ENCODE measurements around the gene ADIG.

The ADIG gene

DNA sequence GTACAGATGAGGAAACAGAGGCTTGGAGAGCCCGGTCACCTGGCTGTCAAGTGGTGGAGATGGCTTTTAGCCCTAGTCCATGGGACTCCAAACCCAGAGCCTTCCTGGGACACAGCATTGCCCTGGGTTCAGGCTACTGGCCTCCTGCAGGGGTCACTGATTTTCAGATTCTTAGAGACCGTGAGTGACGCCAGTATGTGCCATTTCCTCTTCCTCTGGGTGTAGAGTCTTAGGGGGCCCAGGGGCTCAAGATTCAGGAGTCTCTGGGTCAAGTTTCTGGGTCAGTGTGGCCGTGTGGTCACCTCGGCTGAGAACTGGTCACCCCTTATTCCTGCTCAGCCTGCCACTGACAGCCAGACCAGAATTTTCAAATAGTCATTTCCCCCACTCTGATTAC lies 21.2 kb downstream of the ADIG start:
- DNase-seq (ENCODE audit: low spot score), result no peak

DNA sequence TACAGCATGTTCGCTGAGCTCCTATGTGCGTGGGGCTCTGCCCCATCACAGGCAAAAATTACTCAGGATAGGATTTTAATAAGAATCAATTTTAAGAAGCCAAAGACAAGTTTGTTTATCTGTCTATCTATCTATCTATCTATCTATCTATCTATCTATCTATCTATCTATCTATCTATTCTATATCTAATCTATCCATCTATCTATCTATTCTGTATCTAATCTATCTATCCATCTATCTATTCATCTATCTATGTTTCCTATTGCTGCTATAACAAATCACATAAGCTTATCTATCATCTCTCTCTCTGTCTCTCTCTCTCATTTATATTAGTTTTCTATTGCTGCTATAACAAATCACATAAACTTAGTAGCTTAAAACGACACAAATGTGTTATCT lies 22.3 kb downstream of the ADIG start:
- no peak for DNase-seq (ENCODE audit: low spot score)

DNA sequence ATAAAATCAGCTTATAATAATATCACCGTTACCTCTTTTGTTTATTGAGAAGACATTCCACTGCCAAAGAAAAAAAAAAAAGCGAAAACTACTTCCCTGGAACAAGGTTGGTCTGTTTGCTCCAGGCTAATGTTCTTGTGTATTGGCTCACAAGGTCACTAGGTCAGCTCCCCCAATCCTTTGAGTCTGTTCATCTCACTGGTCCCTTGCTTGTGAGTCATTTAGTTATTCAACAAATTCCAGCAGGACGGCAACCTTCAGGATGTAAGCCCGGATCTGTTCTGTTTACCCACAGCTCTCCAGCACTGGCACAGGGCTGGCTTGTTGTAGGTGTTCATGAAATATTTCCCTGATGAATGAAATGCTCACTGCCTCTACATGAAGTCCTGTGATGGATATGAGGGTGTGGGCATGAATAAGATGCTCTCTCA lies 23.9 kb downstream of the ADIG start:
- no peak for DNase-seq (ENCODE audit: low spot score)

DNA sequence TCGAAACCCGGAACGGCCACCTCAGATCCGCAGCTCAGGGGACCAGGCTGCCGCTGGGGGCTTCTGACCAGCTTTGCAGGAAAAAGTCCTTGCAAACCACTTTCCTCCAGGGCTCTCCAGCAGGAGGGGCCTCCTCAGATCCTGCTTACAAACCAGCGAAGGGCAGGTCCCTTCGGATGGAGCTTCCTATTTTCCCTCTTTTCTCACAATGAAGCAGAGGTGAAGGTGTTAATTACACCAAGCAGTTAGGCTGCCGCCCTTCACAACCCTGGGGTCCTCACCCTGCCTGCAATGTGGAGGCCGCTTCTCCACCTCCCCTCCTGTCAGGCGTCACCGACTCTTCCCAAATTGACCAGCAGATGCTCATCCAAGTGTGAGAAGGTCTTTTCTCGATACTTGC lies 26.4 kb downstream of the ADIG start:
- no peak for DNase-seq (ENCODE audit: low spot score)

DNA sequence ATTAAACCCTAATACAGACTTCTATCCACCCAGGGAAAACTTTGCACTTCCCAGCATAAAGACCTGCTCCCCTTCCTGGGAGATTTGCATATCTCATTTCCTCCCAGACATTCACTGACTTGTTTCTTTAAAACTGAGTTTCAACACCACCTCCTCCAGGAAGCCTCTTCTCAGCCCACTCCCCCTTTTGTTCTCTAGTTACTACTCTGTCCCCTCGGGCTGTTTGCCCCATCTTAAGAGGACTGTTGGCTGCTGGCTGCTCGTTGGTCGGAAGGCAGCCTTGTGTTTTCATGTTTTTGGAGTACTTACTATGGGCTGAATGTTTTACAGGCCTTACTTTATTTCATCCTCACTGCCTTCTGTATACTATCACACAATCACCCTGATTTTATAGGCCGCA lies 27.2 kb downstream of the ADIG start:
- no peak for DNase-seq (ENCODE audit: low spot score)

DNA sequence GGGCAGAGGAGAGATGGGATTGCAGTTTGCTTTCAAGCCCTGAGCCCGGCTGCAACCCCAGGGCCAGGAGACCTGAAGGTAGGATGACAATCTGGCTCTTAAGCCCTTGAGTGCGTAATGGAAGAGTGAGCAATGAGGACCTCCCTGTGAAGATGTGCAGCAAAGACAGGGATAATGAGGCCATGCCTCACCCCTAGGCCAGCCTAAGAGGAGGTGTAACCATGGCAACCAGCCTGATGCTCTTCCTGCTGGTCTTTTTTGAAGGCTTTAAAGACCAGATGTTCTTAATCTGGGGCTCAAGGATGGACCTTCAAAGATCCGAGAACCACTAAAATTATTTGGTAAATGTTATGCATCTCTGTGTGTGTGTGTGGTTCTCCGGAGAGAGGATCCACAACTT lies 28.8 kb downstream of the ADIG start:
- no peak for DNase-seq (ENCODE audit: low spot score)

DNA sequence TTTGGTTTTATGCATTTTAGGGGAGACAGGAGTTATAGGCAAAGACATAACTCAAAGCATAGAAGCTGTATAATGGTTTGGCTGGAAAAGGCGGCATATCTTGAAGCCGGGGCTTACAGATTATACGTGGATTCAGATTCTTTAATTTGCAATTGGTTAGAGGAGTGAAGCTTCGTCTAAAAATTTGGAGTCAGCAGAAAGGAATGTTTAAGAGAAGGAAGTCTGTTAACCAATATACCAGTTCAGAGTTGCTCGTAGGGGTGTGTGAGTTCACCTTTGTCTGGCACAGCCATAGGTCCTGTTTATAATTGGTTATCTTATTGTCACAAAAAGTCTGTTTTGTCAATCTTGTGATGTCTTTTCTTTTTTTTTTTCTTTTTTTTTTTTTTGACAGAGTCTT lies 29.5 kb downstream of the ADIG start:
- DNase-seq (ENCODE audit: low spot score), result no peak

DNA sequence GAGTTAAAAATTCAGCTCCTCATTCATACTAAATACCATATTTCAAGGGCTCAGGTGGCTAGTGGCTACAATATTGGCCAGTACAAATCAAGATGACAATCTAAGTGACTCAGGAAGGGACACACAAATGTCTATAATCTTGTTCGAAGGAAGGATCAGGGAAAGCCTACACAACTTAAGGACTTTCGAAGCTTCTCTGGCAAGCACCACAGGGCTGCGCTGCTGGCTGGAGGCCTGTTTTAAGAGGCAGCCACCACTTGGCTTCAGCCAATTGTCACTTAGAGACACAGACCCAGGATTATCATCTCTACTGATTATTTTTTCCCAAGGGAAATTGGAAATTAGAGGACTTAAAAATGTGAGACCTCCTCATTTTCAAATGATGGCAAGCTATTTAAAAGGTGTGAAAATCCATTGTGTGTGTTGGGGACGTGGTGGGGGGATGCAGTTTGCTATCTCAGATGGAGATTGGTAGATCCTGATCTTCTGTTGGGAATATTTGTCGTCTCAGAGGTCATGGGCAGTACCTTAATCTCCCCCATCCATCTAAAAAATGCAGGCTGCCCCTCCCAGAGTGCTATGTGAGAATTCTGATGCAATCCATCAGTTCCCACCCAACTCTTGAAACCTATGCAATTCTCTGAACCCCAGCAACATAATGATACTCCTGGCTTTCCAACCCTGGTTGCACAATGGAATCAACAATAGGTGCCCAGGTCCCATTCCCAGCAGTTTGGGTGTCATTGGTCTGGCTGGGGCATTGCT lies 31.9 kb downstream of the ADIG start:
- no peak for DNase-seq (ENCODE audit: low spot score)

DNA sequence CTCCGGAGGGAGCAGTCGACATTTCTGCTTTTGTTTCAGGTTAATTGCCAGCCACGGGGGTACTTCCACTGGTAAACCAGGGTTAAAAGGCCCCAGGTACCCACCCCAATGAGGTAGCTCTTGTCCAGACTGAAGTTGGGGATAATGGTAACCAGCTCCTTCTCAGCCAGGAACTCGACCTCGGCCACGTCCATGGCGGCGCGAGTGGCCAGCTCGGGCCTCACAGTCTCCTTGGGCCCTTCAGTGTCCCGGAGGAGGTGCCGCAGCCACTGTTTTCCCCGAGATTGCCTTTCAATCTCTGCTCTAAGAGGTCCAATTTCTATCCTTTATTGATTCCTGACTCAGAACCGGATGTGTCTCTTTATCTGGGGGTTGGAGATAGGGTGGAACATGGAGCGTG lies 34.3 kb downstream of the ADIG start:
- no peak for DNase-seq (ENCODE audit: low spot score)

DNA sequence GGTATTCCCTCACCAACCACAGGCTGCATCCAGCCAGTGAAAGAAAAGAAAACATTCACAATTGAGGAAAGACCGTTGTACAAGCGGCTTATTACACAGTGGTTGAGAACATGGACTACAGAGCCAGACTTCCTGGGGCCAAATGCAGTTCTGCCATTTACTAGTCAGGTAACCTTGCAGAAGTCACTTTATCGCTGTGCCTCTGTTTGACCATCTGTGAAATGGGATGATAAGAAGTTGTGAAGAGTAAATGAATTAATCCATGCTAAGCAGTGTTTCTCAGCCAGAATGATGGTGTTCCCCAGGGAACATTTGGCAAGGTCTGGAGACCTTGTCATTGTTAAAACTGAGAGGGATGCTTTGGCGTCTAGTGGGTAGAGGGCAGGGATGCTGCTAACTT lies 35.5 kb downstream of the ADIG start:
- DNase-seq (ENCODE audit: low spot score), result no peak

DNA sequence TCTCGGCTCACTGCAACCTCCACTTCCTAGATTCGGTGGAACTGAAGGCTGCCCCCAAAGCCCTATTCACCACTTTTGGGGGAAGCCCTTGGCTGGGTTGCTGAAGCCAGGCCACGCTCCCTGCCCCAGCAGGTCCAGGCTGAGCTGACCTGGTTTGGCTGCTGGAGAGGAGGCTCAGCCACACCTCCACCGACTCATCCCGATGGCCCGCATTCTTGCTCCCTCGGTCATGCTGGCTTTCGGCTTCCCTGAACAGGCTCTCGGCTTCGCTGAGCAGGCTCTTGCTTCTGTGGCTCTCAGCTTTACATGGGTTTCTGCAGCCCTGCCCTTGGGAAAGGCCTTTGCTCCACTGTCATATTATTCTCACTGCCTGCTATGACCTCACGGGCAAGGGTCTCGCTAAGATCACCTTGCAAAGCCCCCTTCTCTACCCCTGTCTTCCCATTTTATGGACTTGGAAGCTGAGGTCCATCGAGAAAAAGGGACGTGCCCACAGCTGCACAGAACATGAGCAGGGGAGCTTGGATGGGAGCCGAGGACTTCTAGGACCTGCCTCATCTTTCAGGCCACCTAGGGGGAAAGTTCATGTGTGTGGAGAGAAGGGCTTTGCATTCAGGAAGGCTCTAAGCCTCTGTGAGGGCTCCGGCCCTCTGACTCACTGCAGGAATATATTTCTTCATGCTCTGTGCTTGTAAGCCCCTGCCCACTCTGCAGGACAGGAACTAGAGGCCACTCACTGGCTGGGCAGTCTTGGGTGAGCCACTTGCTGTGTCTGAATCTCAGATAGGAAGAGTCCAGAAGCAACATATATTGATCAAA lies 36.2 kb downstream of the ADIG start:
- DNase-seq (ENCODE audit: low spot score), result no peak

DNA sequence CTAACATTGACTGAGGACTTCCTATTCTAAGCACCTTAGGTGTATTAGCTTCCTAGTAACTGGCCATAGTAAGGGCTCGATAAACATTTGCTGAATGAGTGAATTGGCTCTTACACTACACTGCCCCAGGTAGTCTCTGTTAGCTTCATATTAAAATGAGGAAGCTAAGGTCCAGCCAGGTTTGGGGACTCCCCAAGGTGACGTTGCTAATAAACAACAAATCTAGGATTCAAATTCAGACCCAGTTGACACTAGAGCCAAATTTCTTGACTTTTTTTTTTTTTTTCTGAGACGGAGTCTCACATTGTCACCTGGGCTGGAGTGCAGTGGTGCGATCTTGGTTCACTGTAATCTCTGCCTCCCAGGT lies 36.8 kb downstream of the ADIG start:
- no peak for DNase-seq (ENCODE audit: low spot score)

DNA sequence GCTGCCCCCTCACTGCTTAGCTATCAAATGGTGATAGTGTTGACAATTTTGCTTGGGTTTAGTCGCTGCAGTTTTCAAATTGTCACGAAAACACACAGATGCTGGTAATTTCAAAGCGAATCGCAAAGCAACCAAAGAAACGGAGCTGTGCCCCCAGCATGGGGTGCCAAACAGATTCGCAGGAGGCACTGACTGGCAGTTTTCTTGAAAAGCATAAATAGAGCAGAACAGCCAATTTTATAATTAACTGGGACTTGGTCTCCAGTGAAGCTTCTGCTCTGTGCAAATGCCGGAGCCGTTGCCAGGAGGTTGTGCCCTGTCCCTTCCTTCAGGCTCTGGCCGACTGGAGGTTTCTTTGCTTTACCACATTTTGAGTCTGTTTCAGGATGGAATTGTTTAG lies 39.4 kb downstream of the ADIG start:
- DNase-seq (ENCODE audit: low spot score), result no peak

DNA sequence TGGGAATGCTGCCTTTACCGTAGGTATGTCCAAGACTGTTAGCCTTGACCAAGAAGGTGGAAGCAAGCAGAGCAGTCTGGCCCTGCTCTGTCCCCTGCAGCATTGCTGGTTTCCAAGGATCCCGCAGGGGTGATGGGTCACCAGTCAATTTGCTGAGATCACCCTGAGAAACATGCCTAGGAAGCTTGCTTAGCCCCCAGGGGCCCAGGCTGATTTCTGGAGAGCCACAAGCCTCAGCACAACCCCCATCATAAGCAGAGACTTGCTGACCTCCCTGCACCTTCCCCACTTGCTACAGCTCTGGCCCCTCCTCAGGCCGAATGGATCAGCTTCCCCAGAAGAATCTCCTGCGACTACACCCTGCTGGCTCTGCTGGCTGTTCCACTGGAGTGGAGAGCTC lies 42.1 kb downstream of the ADIG start:
- DNase-seq (ENCODE audit: low spot score), result no peak

DNA sequence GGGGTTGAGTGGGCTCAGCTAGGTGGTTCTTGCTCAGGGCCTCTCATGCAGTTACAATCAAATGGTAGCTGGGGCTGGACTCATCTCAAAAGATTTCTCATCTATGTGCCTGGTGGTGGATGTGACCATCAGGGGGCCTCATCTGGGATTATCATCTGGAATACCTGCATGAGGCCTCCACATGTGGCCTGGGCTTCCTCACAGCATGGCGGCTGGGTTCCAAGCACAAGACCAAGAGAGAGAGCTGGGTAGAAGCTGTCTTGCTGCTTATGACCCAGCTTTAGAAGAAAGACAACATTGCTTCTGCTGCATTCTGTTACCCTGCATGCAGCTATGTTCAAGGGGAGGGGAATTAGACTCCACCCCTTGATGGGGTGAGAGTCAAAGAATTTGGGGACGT lies 43.1 kb downstream of the ADIG start:
- no peak for DNase-seq (ENCODE audit: low spot score)

DNA sequence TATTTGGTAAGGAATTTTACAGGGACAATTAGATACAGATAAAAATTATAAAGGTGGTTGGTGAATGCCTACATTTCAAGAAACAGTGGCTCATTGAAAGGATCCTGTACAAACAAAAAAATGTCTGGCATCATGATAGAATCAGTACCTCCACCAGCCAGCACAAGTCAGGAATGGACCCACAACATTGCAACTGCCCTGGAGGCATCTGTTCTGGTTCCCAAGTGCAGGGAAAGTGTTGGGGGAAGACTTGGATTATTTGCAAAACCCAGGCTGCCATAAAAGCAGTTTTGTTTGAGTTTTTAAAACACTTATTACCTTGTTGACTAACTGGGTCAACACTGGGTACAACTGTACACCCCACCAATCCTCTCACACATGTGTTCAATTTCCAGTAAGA lies 44.9 kb downstream of the ADIG start:
- DNase-seq (ENCODE audit: low spot score), result no peak

DNA sequence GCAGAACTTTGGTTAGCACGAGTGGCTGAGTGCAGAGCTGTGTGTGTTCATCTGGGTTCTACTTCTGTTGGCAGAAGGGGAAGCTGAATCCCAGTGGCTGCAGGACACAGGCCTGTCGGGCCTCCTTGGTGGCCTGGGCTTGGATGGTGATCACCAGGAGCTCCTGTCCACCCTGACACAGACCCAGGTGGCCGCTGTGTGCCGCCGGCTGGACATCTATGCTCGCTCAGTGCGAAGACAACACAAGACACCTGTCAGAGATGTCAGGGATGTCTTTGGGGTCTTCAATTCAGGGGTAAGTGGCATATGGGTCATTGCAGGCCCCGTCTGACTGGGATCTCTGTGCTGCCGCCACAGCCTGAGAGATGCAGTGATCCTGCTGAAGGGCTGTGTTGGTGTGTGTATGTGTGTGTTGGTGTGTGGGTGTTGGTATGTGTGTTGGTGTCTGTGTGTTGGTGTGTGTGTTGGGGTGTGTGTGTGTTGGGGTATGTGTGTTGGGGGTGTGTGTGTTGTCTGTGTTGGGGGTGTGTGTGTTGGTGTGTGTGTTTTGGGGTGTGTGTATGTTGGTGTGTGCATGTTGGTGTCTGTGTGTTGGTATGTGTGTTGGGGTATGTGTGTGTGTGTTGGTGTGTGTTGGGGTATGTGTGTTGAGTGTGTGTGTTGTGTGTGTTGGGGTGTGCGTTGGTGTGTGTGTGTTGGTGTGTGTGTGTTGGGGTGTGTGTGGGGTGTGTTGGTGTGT lies 46.1 kb downstream of the ADIG start:
- DNase-seq (ENCODE audit: low spot score), result no peak

DNA sequence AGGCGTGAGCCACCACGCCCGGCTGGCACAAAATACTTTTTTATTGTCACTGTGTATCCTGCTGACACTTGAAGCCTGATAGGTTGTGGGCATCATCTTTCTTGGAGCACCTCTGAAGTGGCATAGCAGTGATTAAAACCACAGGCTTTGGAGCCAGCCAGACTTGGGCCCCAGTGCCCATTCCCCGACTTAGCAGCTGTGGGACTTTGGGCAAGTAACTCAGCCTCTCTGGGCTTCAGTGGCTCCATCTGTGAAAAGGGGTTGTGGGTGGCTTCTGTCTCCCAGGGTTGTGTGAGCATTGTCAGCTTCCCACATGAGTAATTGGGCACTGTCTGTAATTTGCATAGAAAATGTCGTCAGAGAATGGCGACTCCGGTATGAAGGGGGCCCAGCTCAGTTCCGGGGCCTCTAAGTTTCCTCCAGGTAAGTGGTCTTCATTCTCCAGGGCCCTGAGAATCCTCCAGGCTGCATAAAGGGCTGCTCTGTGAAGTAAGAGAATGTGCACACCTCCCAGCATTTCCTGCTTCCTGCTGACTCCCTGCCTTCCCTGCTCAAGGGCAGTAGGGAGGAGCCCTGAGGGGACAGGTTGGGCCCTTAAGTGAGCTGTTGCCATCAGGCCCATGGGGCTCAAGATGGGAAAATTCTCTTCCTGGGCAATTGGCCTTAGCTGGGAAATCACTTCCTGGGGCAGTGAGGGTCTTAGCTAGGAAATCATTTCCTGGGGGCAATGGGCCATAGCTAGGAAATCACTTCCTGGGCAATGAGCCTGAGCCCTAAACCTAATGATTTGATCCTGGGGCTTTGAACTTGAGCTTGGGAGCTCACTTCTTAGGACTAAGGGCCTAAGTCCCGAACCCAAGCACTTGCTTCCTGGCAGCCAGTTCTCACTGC lies 47.8 kb downstream of the ADIG start:
- no peak for DNase-seq (ENCODE audit: low spot score)

DNA sequence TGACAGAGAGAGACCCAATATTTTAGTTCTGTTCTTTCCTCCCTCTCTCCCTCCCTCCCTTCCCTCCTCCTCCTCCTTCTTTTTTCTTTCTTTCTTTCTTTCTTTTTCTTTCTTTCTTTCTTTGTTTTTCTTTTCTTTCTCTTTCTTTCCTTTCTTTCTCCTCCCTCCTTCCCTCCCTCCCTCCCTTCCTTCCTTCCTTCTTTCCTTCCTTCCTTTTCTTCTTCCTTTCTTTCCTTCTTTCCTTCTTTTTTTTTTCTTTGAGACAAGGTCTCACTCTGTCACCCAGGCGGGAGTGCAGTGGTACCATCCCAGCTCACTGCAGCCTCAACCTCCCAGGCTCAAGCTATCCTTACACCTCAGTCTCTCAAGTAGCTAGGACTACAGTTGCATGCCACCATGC lies 49.0 kb downstream of the ADIG start:
- DNase-seq (ENCODE audit: low spot score), result no peak

DNA sequence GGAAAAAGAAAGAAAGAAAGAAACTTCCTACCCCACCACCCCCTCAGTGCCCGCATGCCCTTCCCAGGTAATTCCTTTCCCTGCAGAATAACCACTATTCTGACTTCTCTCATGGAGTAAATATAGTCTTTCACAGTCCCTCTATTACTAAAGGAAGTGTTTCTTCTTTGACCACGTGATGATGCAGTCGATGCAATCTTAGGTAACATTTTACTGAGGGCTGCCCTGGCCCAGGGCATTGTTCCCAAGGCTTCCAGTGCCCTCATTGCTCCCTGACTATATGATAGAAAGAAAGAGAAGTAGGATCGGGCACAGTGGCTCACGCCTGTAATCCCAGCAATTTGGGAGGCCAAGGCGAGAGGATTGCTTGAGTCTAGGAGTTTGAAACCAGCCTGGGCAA lies 49.7 kb downstream of the ADIG start:
- DNase-seq (ENCODE audit: low spot score), result no peak

DNA sequence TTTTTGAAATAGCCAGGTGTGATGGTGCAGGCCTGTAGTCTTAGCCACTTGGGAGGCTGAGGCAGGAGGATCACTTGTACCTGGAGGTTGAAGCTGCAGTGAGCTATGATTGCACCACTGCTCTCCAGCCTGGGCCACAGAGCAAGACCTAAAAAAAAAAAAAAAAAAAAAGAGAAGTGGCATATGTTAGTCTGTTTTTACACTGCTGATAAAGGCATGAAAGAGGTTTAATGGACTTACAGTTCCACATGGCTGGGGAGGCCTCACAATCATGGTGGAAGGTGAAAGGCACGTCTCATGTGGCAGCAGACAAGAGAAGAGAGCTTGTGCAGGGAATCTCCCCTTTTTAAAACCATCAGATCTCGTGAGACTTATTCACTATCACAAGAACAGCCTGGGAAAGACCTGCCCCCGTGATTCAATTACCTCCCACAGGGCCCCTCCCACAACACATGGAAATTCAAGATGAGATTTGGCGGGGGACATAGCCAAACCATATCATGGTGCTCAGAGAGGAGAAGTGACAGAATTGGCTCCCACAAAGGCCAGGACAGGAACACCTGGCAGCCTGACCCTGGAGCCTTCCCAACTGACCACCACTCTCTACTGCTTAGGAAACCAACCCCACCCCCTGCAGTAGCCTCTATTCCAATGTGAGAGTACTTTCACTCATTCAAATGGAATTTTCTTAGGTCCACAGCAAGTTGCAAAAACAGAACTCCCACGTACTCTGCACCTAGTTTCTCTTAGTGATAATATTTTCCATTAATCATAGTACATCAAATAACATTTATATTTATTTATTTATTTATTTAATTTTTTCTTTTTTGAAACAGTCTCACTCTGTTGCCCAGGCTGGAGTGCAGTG lies 50.4 kb downstream of the ADIG start:
- DNase-seq (ENCODE audit: low spot score), result no peak

Measured in globus pallidus (tissue), 1 donor.